Colonic mucosa (tissue), 4 donors: ENCODE measurements around the gene LNP1. TPM values are rescaled to one million over a fixed set of nuclear protein-coding genes. Genes with fewer than 3 reads are reported as not detected.

Experiments used
- DNase-seq: peaks from one replicate; pipeline ENCODE4 v3.0.0-alpha.2; 2020
- H3K27ac ChIP-seq: fragments of 200-600 bp; one replicate; pipeline ENCODE4 v1.8.0; 2021
- H3K27me3 ChIP-seq: fragments of 200-600 bp; one replicate; pipeline ENCODE4 v1.8.0; 2021
- H3K36me3 ChIP-seq: fragments of 200-600 bp; one replicate; pipeline ENCODE4 v1.8.0; 2021
- H3K4me1 ChIP-seq: fragments of 200-600 bp; one replicate; pipeline ENCODE4 v1.8.0; 2021; ENCODE audit warnings: mild to moderate bottlenecking
- H3K4me3 ChIP-seq: fragments of 200-600 bp; one replicate; pipeline ENCODE4 v1.8.0; 2021
- H3K9ac ChIP-seq, 2 donors: one replicate each; pipeline ENCODE4 v1.7.0; 2013; ENCODE audit warnings: control low read depth in 2 of 2, low read depth in 2 of 2, low read length in 2 of 2
- H3K9me3 ChIP-seq: fragments of 200-600 bp; one replicate; pipeline ENCODE4 v1.8.0; 2021
- intact Hi-C: fragments of 100-400 bp; cut with DNase I; formaldehyde crosslinking; loops from one replicate; pipeline ENCODE4 v1.14.1; 2022
- total RNA-seq, 2 donors: library from RNA; stranded (reverse); fragmentation: NEBNext Ultra II Directional in 1 of 2; extraction: Animal tissue kit (Norgen Biotek cat#: 25700) in 1 of 2; gene quantifications; one replicate each; pipeline ENCODE4 v1.2.1, GENCODE V29; 2021
- TF ChIP-seq, protein P1 (sequence below): fragments of 200-600 bp; IDR thresholded peaks from one replicate; pipeline ENCODE4 v1.8.0; 2022; ENCODE audit warnings: antibody characterized with exemption, mild to moderate bottlenecking
- donor health status: healthy.
- donor health status: DM: no; HTN: no; CAD: no.
- donor health status: DM: no; HTN: no; CAD: no.

Gene LNP1
- total RNA-seq, 2 donors from 2014 or later: 0.74 to 1.4 TPM

DNA sequence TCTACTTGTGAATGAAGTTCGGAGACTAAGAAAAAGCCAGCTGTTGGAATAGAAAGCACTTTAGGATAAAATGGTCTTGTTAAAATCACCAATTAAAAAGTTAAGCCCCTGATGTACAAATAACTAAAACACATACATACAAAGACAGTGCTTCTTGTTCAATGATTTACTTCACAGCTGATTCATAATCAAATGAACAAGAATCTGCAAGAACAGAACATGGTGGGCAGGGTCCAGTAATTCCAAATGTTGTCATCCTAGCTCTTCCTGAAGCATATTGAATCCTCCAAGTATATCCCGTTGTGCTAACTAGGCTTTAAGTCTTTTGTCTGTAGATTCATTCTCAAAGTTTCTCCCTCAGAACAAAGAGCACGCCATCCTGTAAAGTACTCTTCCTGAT lies 42.3 kb upstream of the LNP1 start:
- no peaks in the 10 kb centered on the region for H3K27me3 ChIP-seq
- H3K4me3 ChIP-seq: no peak overlapping the region
- no peaks in the 10 kb centered on the region for H3K9me3 ChIP-seq
- DNase-seq: no peak
- H3K4me1 ChIP-seq: no peaks in the 10 kb centered on the region
- H3K27ac ChIP-seq: no peak overlapping the region
- no peaks in the 10 kb centered on the region for H3K36me3 ChIP-seq
- intact Hi-C loops: no loop called here
- no peak overlapping the region for H3K9ac ChIP-seq
- TF ChIP-seq, protein P1, sequence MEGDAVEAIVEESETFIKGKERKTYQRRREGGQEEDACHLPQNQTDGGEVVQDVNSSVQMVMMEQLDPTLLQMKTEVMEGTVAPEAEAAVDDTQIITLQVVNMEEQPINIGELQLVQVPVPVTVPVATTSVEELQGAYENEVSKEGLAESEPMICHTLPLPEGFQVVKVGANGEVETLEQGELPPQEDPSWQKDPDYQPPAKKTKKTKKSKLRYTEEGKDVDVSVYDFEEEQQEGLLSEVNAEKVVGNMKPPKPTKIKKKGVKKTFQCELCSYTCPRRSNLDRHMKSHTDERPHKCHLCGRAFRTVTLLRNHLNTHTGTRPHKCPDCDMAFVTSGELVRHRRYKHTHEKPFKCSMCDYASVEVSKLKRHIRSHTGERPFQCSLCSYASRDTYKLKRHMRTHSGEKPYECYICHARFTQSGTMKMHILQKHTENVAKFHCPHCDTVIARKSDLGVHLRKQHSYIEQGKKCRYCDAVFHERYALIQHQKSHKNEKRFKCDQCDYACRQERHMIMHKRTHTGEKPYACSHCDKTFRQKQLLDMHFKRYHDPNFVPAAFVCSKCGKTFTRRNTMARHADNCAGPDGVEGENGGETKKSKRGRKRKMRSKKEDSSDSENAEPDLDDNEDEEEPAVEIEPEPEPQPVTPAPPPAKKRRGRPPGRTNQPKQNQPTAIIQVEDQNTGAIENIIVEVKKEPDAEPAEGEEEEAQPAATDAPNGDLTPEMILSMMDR: no peak

DNA sequence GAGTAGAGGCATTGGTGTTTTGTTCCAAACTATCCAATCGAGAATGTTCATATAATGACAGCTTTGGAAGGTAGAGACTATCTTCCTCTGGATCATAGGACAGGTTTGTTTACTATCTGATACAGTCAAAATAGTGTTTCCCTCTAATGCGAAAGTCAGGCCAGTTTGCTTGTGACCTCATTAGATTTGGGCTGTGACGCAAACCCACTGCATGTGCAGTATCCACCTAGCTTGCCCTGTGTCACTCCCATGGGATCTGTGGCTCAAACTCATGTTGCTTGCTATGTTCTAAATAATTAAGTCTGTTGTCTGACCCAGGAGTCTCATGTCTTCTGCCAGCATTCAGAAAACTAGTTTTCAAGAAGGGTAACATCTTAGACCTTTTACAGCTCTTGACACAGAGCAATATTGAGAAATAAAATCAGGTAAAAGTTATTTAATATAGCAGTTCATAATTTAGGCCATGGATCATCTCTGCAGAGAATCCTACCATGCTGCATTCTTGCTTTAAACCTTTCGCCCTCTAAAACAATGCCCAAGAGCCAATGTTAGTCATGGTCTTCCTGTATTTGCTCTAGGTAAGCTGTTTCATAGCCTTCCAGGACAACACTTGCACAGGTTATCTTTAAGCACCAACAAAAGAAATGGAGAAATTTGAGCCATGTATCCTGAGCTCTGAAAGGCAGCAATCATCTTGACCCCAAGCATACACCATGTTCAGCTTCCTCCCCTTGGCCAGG lies 40.4 kb upstream of the LNP1 start:
- Histone ChIP-seq H3K4me3 (no peak overlapping the region), H3K9ac (no peak overlapping the region), H3K4me1 (no peaks in the 10 kb centered on the region), H3K9me3 (no peaks in the 10 kb centered on the region), H3K27ac (no peak overlapping the region), H3K27me3 (no peaks in the 10 kb centered on the region), H3K36me3 (peaks cover 4% of the 10 kb centered on the region)
- no peak for DNase-seq
- TF ChIP-seq, protein P1: no peak
- intact Hi-C loops: no loop called here

DNA sequence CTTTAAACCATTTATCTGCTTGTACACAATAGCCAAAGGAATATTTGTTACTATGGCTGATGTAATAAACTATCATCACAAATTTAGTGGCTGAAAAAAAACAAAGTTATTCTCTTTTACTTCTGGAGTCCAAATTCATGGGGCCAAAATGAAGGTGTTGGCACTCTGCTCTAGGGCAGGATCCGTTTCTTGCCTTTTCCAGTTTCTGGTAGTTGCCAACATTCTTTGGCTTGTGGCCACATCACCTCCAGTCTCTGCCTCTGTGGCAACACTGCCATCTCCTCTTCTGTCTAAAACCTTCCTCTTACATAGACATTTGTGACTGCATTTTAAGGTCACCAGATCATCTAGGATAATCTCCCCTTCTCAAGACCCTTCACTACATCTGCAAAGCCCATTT lies 39.4 kb upstream of the LNP1 start:
- peaks cover 5% of the 10 kb centered on the region for H3K36me3 ChIP-seq
- no peak for DNase-seq
- TF ChIP-seq, protein P1: no peak
- H3K27ac ChIP-seq: no peak overlapping the region
- H3K9ac ChIP-seq: no peak overlapping the region
- no peaks in the 10 kb centered on the region for H3K4me1 ChIP-seq
- H3K4me3 ChIP-seq: no peak overlapping the region
- intact Hi-C loops: no loop called here
- no peaks in the 10 kb centered on the region for H3K9me3 ChIP-seq
- no peaks in the 10 kb centered on the region for H3K27me3 ChIP-seq

DNA sequence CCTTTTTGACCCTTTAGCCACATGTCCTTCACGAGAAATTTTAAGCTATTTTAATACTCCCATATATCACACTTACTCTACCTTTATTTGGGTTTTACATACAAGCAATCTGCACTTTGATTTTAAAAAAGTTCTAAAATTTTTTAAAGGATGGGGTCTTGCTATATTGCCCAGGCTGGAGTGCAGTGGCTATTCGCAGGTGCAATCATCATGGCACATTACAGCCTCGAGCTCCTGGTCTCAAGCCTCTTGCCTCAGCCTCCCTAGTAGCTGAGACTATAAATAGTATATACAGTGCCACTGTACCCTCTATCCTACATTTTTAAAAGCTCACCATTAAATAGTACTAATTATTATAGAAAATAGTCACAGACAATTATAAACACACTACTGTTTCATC lies 36.9 kb upstream of the LNP1 start:
- TF ChIP-seq, protein P1: no peak
- H3K9me3 ChIP-seq: no peaks in the 10 kb centered on the region
- no peak overlapping the region for H3K9ac ChIP-seq
- H3K36me3 ChIP-seq: peaks cover 5% of the 10 kb centered on the region
- DNase-seq: no peak
- H3K4me3 ChIP-seq: no peak overlapping the region
- intact Hi-C loops: no loop called here
- H3K27me3 ChIP-seq: no peaks in the 10 kb centered on the region
- H3K27ac ChIP-seq: no peak overlapping the region
- no peaks in the 10 kb centered on the region for H3K4me1 ChIP-seq

DNA sequence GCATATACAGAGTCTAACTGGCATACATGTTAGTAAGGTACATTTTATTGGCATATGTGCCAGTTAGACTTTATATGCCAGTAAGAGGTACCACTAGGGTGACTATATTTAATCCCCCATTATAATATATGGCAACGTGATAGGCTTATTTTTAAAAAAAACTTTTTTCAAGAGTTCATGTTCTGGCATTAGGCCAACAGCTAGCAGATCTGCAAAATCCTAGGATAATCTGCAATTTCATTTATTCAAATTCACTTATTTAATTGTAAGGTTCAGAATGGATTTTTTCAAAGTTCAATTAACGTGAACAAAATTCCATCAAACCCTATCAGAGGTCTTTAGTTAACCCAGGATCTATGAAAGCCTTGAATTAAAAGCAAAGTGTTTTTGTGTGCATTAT lies 34.9 kb upstream of the LNP1 start:
- H3K4me3 ChIP-seq: no peak overlapping the region
- H3K27me3 ChIP-seq: no peaks in the 10 kb centered on the region
- H3K9me3 ChIP-seq: no peaks in the 10 kb centered on the region
- H3K27ac ChIP-seq: no peak overlapping the region
- H3K36me3 ChIP-seq: peaks cover 5% of the 10 kb centered on the region
- intact Hi-C loops: no loop called here
- DNase-seq: no peak
- TF ChIP-seq, protein P1: no peak
- no peaks in the 10 kb centered on the region for H3K4me1 ChIP-seq
- no peak overlapping the region for H3K9ac ChIP-seq
